ENCODE results near the gene POLR2B.
"Not testable (repeated sequence)": the region's sequence is repeated elsewhere in the genome, so short reads cannot be mapped to it uniquely, and the experiment has no call there.

Gene POLR2B

GRCh38 chr4:56978750-56979303 lies at the start of gene POLR2B:
Gene POLR2B (plus strand): TSS chr4:56978896. CDS start chr4:56978986, 90 bp downstream.
- DNase-seq: peak; percentile 93 to 97

- no peak for DNase-seq
Observed at GRCh38 chr4:56930638-56931037, 48.1 kb upstream of the POLR2B start.

DNA sequence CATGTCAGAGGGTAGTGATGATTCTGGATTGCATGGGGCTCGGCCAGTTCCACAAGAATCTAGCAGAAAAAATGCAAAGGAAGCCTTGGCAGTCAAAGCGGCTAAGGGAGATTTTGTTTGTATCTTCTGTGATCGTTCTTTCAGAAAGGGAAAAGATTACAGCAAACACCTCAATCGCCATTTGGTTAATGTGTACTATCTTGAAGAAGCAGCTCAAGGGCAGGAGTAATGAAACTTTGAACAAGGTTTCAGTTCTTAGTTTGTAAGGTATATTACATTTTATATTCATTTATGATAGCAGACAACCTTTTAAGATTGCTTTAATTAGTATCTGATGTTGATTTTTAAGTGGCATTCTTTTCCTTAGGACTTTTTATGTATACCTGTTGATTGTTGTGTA lies 46.8 kb upstream of the POLR2B start:
- DNase-seq: no peak

- DNase-seq: no peak
Observed at GRCh38 chr4:56937262-56937661, 41.4 kb upstream of the POLR2B start.

- not testable (repeated sequence) for DNase-seq
Observed at GRCh38 chr4:56939826-56940225, 38.9 kb upstream of the POLR2B start.

DNA sequence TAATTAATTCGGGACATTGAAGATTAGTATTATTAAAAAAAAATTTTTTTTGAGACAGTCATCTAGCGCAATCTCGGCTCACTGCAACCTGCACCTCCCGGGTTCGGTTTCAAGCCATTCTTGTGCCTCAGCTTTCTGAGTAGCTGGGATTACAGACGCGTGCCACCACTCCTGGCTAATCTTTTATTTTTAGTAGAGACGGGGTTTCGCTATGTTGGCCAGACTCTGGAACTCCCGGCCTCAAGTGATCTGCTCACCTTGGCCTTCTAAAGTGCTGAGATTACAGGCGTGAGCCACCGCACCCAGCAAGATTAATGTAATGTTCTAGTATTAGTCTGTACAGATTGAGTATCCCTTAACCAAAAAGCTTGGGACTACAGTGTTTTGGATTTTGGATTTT lies 38.3 kb upstream of the POLR2B start:
- DNase-seq: no peak

DNA sequence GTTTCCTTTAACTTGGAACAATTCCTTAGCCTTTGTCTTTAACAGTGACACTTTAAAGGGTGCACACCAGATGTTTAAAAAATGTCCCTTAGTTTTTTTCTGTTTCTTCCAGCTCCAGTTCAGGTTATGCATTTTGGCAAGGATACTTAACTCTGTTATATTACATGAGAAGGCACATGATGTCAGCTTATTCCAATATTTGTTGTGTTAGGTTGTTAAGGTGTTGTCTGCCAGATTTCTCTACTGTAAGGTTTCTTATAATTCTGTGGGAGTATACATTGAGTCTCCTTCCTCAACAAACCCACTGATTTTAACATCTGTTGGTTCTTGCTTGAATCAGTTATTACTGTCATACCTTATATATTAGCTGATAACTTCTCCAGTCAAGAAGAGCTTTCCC lies 37.7 kb upstream of the POLR2B start:
- no peak for DNase-seq

GRCh38 chr4:56941403-56941802 lies 37.3 kb upstream of the POLR2B start:
- DNase-seq: no peak

GRCh38 chr4:56953680-56954520 lies 24.8 kb upstream of the POLR2B start:
- no peak for DNase-seq

GRCh38 chr4:56958111-56958517 lies 20.6 kb upstream of the POLR2B start:
- no peak for DNase-seq

DNA sequence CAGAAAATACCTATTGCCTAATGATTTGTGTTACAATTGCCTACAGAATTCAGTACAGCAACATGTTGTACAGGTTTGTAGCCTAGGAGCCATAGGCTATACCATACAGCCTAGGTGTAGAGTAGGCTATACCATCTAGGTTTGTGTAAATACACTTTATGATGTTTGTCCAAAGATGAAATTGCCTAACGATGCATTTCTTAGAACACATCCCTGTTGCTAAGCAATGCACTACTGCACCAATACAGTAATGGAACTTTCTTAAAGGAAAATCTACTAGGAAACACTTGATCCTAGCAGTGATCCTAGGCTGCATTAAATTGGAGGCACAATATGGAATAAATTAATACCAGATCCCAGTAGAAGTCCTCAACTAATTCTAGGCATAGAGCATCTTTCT lies 19.6 kb upstream of the POLR2B start:
- DNase-seq: no peak

- no peak for DNase-seq
Observed at GRCh38 chr4:56961107-56961500, 17.6 kb upstream of the POLR2B start.

- DNase-seq: no peak
Observed at GRCh38 chr4:56971383-56971782, 7.3 kb upstream of the POLR2B start.

DNA sequence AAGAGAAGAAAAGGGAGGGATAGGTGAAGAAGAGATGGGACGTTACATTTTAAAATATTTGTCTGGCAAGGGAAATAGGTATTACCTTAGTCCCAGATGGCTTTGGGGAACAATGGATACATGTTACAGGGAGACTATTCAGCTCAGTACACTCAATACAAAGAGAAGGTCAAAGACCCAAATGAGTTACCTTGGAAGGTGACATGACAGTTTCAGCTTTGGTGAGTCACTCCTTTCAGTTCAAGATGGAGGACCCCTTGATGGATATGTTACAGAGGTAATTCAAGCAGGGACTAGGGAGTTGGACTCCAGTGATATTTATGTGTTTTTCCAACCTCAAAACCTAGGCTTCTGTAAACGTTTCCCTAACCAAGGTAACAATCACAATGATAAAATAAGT lies 6.3 kb upstream of the POLR2B start:
- DNase-seq: no peak

GRCh38 chr4:56972809-56973208 lies 5.9 kb upstream of the POLR2B start:
- DNase-seq: no peak

DNA sequence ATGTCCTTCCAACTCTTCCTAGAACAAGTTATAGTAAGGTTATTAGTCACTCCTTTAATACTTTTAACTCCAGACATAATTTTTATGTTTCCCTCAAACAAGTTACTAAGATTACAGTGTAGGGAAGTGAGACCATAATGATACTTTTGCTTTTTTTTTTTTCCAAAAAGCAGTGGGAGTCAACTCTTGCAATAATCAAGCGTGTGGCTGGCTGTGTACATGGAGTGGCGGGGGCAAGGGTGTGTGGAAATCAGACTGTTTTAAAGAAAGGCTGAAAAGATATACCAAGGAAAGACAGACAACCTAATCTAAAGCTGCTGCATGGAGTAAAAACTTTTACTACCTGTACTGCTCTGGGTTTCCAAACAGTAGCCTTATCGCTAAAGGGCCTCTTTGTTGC lies 5.4 kb upstream of the POLR2B start:
- no peak for DNase-seq

- DNase-seq: peak in 1 of 2 experiments; percentile 60
Observed at GRCh38 chr4:56976283-56976836, 2.3 kb upstream of the POLR2B start.

DNA sequence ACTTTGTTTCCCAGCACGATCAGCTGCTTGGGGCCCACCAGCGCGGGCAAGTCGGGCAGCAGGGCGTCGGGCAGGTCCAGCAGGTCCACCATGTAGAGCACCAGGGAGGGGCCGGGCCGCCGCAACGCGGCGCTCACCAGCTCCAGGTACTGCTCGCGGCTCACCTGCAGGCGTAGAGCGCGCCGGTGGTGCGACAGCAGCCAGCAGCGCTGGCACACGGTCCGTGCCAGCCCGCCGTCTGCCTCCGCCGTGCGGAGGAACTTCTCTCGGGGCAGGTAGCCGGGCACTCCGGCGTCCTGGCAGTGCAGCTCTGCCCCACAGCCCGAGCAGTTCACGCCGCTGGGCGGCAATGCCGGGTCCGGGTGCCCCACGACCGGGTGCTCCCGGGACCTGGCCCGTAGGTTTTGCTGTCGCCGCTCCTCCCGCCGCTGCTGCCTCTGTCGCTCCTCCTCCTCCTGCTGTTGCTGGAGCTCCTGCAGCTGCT lies 1.8 kb upstream of the POLR2B start:
- DNase-seq: peak; percentile 18 to 62

DNA sequence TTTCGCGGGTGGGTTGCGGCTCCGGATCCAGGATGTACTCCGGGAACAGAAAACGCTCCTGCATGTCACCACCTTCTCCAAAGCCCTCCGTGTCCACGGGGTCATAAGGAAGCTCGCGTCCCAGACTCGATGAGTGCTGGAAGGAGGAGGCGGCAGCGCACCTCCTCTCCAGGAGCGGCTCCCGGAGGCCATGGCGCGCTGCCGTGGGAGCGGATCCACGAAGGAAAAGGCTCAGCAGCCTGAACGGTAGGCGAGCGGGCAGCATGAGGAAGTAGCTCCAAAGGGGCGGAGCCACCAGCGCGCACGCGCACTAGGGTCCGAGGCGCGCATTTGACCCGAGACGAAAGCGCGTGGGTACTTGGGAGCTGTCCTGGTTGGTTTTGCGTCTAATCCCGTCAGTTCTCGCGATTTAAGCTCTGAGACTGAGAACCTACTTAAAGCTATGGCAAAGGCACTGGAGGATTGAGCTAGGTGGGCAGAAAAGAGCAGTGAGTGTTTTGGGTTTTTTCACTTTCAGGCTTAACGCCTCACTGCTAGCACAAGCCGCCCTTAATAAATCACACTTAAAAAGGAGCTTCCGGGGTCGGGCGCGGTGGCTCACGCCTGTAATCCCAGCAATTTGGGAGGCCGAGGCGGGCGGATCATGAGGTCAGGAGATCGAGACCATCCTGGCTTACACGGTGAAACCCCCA lies 1.2 kb upstream of the POLR2B start, which contains the start of gene NOA1:
Gene NOA1 (minus strand): TSS at position 286 of the 692 bp plus-strand sequence. CDS start 21 bp downstream, at position 265.
- peak; percentile 98 to 99 for DNase-seq

DNA sequence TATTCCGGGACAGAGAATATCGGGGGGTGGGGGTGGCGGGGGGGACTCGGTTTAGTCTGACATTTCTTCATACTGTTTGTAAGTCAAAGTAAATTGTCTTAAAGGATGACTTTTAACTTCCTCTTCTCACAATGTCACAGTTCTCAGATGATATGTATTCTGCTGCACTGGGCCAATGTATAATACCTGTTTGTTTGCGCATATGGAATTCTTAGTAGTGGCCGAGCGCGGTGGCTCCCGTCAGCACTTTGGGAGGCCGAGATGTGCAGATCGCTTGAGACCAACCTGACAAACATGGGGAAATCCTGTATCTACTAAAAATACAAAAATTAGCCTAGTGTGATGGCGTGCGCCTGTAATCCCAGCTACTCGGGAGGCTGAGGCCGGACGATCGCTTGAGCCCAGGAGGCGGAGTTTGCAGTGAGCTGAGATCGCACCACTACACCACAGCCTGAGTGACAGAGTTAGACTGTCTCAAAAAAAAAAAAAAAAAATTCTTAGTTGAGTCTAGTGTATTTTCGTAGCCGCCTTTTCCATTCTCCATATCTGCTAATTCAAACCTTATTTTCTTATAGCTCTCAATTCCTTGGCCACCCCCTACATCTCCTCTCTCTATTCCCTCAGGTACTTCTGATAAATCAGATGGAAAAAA lies 851 bp downstream of the POLR2B start:
- peak; percentile 3 to 10 for DNase-seq

- no peak for DNase-seq
Observed at GRCh38 chr4:56981795-56982201, 3.1 kb downstream of the POLR2B start.

- DNase-seq: no peak
Observed at GRCh38 chr4:56986192-56986591, 7.5 kb downstream of the POLR2B start.

- no peak for DNase-seq
Observed at GRCh38 chr4:56986952-56987351, 8.3 kb downstream of the POLR2B start.
